ENCODE data around the gene ZNF841.

The ZNF841 gene

DNA sequence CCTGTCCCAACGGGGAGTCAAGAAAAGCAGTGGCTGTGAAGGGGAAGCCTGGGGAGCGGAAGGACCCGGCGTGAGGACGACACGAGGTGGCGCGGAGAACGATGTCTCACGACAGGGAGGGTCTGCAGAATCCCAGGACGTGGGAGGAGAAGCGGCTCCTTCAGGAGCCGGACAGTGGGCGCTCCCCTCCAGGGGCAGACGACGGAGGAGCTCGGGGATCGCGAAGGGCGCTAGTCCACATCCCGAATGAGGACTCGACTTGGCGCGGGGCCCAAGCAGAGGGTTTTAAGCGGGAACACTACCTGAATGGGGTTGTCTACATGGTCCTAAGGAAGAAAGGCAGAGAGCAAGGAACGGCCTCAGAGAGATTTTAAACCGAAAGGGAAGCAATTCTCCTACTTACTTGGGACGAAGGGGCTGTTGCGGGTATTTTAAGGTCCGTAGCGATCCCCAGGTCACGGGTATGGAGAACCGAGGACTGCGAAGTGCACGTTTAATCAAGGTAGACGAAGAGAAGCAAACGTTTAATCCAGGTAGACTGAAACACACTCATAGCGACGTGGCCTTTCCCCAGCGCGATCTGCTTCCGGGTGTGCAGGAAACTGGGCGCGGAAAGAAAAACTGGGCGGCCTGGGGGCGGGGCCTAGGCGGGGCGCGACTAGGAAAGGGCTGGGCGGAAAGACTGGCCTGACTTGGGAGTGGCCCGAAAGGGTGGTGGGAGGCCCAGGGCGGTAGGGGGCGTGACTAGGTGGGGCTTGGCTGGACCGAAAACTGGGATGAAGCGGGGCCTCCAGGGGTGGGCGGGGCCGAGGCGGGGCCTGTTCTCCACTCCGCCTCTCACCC lies at the start of gene ZNF841:
Gene ZNF841, minus strand, starts transcription at position 594 of the 843 bp plus-strand sequence. CDS start 10,964 bp downstream, outside the sequence.
- Histone ChIP-seq H3K36me3 (ENCODE audit: insufficient read depth, low read length) (no peaks in the 10 kb centered on the region), H3K9me3 (ENCODE audit: low read length) (peaks cover 2% of the 10 kb centered on the region; the same call in 1 of the 2 replicates), H3K79me2 (ENCODE audit: insufficient read depth, low read length) (no peaks in the 10 kb centered on the region), H3K4me1 (ENCODE audit: insufficient read depth, low read length, severe bottlenecking) (no peaks in the 10 kb centered on the region), H3K9ac (ENCODE audit: low read length) (no peak within 1 kb of the TSS), H3K4me2 (ENCODE audit: low read length) (no peak within 1 kb of the TSS), H3K9me2 (ENCODE audit: low read depth, low read length) (no peaks in the 10 kb centered on the region), H3K4me3 (ENCODE audit: low read depth, low read length, poor library complexity, severe bottlenecking) (no peak within 1 kb of the TSS), H3F3A (ENCODE audit: insufficient read depth, low read length) (no peaks in the 10 kb centered on the region), H3K27ac (ENCODE audit: low read depth, low read length, poor library complexity, severe bottlenecking) (no peak within 1 kb of the TSS), H4K20me1 (ENCODE audit: insufficient read depth, low read length) (no peaks in the 10 kb centered on the region), H3K27me3 (ENCODE audit: insufficient read depth, low read length) (no peaks in the 10 kb centered on the region), H2AFZ (ENCODE audit: low read length) (no peak within 1 kb of the TSS)
- no peak for TF ChIP-seq EZH2 (IDR thresholded peaks at IDR 0.05; ENCODE audit: borderline replicate concordance, low read length)
- TF ChIP-seq, protein P1, sequence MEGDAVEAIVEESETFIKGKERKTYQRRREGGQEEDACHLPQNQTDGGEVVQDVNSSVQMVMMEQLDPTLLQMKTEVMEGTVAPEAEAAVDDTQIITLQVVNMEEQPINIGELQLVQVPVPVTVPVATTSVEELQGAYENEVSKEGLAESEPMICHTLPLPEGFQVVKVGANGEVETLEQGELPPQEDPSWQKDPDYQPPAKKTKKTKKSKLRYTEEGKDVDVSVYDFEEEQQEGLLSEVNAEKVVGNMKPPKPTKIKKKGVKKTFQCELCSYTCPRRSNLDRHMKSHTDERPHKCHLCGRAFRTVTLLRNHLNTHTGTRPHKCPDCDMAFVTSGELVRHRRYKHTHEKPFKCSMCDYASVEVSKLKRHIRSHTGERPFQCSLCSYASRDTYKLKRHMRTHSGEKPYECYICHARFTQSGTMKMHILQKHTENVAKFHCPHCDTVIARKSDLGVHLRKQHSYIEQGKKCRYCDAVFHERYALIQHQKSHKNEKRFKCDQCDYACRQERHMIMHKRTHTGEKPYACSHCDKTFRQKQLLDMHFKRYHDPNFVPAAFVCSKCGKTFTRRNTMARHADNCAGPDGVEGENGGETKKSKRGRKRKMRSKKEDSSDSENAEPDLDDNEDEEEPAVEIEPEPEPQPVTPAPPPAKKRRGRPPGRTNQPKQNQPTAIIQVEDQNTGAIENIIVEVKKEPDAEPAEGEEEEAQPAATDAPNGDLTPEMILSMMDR (IDR thresholded peaks at IDR 0.05; ENCODE audit: low read length): no peak

DNA sequence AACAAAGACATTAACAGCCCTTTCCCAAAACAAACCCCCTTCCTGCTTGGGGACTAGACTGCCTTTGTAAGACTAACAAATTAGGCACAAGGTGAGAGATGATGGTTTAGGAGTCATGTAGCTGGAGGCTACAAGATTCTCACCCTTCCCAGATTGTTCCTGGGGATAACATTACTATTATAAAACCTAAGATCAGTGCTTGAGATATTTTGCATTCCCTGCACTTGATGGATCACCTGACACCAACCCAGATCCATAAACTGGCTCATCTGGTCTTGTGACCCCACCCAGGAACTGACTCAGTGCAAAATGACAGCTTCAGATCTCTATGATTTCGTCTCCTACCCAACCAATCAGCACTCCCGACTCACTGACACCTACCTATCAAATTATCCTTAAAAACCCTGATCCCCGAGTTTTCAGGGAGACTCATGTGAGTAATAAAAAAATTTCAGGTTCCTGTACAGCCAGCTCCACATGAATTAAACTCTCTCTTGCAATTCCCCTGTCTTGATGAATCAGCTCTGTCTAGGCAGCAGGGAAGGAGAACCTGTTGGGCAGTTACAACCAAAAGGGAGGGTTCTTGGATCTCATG lies 46.5 kb upstream of the ZNF841 start:
- Histone ChIP-seq H3K79me2 (ENCODE audit: insufficient read depth, low read length) (no peaks in the 10 kb centered on the region), H3K4me2 (ENCODE audit: low read length) (no peak overlapping the region), H3F3A (ENCODE audit: insufficient read depth, low read length) (no peaks in the 10 kb centered on the region), H3K27me3 (ENCODE audit: insufficient read depth, low read length) (no peaks in the 10 kb centered on the region), H2AFZ (ENCODE audit: low read length) (no peak overlapping the region), H3K4me3 (ENCODE audit: low read depth, low read length, poor library complexity, severe bottlenecking) (no peak overlapping the region), H3K36me3 (ENCODE audit: insufficient read depth, low read length) (no peaks in the 10 kb centered on the region; the same call in 1 of the 2 replicates), H3K9ac (ENCODE audit: low read length) (no peak overlapping the region), H3K9me2 (ENCODE audit: low read depth, low read length) (no peaks in the 10 kb centered on the region), H3K27ac (ENCODE audit: low read depth, low read length, poor library complexity, severe bottlenecking) (no peak overlapping the region), H3K9me3 (ENCODE audit: low read length) (peaks cover 17% of the 10 kb centered on the region), H4K20me1 (ENCODE audit: insufficient read depth, low read length) (no peaks in the 10 kb centered on the region), H3K4me1 (ENCODE audit: insufficient read depth, low read length, severe bottlenecking) (peaks cover 16% of the 10 kb centered on the region)
- TF ChIP-seq, protein P1 (IDR thresholded peaks at IDR 0.05; ENCODE audit: low read length): no peak
- TF ChIP-seq EZH2 (IDR thresholded peaks at IDR 0.05; ENCODE audit: borderline replicate concordance, low read length): no peak

DNA sequence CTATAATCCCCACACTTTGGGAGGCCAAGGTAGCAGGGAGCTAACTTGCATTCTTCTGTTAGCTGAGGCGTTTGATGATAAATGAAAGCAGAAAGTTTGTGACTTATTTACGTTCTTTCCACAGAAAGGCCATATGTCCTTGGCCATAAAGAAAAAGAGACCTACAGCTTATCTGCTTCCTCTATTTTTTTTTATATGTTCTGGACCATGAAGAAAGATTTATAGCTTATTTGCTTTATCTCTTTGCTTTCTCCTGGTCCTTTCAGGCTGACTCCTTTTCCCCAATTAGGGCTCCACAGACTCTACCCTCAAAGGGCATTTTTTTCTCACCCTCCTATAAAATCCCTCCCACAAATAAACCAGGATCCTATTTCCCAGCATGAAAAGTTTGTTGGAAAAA lies 45.6 kb upstream of the ZNF841 start:
- Histone ChIP-seq H4K20me1 (ENCODE audit: insufficient read depth, low read length) (no peaks in the 10 kb centered on the region), H3K9me2 (ENCODE audit: low read depth, low read length) (no peaks in the 10 kb centered on the region), H3K27me3 (ENCODE audit: insufficient read depth, low read length) (no peaks in the 10 kb centered on the region), H3K79me2 (ENCODE audit: insufficient read depth, low read length) (no peaks in the 10 kb centered on the region), H3K4me1 (ENCODE audit: insufficient read depth, low read length, severe bottlenecking) (peaks cover 16% of the 10 kb centered on the region), H3K4me2 (ENCODE audit: low read length) (no peak overlapping the region), H3K4me3 (ENCODE audit: low read depth, low read length, poor library complexity, severe bottlenecking) (no peak overlapping the region), H3F3A (ENCODE audit: insufficient read depth, low read length) (no peaks in the 10 kb centered on the region), H3K9ac (ENCODE audit: low read length) (no peak overlapping the region), H2AFZ (ENCODE audit: low read length) (no peak overlapping the region), H3K27ac (ENCODE audit: low read depth, low read length, poor library complexity, severe bottlenecking) (no peak overlapping the region), H3K9me3 (ENCODE audit: low read length) (peaks cover 15% of the 10 kb centered on the region), H3K36me3 (ENCODE audit: insufficient read depth, low read length) (peaks cover 5% of the 10 kb centered on the region; the same call in 1 of the 2 replicates)
- no peak for TF ChIP-seq EZH2 (IDR thresholded peaks at IDR 0.05; ENCODE audit: borderline replicate concordance, low read length)
- TF ChIP-seq, protein P1 (IDR thresholded peaks at IDR 0.05; ENCODE audit: low read length): no peak
